Measurements from ENCODE around the gene MAP4K5.

GRCh38 chr14:50399251-50400032 is 132.9 kb downstream of the MAP4K5 start:
- TF ChIP-seq, protein P1, sequence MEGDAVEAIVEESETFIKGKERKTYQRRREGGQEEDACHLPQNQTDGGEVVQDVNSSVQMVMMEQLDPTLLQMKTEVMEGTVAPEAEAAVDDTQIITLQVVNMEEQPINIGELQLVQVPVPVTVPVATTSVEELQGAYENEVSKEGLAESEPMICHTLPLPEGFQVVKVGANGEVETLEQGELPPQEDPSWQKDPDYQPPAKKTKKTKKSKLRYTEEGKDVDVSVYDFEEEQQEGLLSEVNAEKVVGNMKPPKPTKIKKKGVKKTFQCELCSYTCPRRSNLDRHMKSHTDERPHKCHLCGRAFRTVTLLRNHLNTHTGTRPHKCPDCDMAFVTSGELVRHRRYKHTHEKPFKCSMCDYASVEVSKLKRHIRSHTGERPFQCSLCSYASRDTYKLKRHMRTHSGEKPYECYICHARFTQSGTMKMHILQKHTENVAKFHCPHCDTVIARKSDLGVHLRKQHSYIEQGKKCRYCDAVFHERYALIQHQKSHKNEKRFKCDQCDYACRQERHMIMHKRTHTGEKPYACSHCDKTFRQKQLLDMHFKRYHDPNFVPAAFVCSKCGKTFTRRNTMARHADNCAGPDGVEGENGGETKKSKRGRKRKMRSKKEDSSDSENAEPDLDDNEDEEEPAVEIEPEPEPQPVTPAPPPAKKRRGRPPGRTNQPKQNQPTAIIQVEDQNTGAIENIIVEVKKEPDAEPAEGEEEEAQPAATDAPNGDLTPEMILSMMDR (IDR thresholded peaks at IDR 0.05), result no peak
- TF ChIP-seq POLR2A (IDR thresholded peaks at IDR 0.05), result no peak
- TF ChIP-seq POLR2AphosphoS5 (IDR thresholded peaks at IDR 0.05), result no peak
- TF ChIP-seq EP300 (IDR thresholded peaks at IDR 0.05), result no peak
